ENCODE measurements around the gene TRIM34.

DNA sequence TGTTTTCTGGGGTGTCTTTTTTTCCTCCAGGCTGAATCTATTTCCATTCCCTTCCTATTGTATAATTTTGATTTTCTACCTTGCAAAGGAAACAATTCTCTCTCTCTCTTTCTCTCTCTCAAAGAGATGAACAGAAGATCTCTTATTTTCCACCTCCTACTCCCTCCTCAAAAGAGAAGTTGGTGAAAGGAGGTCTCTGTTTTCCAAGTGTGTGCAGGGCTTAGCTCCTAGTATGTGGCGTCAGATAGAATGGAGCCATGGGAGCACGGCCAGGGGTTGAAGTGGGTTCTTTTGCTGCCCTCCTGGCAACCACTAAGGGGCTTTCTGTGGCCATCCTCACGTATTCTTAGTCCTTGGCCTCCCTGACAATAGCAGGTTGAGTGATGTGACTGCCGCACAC, 480 bp downstream of the TRIM34 start:
- TF ChIP-seq, protein P1, sequence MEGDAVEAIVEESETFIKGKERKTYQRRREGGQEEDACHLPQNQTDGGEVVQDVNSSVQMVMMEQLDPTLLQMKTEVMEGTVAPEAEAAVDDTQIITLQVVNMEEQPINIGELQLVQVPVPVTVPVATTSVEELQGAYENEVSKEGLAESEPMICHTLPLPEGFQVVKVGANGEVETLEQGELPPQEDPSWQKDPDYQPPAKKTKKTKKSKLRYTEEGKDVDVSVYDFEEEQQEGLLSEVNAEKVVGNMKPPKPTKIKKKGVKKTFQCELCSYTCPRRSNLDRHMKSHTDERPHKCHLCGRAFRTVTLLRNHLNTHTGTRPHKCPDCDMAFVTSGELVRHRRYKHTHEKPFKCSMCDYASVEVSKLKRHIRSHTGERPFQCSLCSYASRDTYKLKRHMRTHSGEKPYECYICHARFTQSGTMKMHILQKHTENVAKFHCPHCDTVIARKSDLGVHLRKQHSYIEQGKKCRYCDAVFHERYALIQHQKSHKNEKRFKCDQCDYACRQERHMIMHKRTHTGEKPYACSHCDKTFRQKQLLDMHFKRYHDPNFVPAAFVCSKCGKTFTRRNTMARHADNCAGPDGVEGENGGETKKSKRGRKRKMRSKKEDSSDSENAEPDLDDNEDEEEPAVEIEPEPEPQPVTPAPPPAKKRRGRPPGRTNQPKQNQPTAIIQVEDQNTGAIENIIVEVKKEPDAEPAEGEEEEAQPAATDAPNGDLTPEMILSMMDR (IDR thresholded peaks at IDR 0.05): no peak
- TF ChIP-seq EP300 (IDR thresholded peaks at IDR 0.05) (no peak), POLR2A (IDR thresholded peaks at IDR 0.05) (no peak), POLR2AphosphoS5 (IDR thresholded peaks at IDR 0.05) (no peak)
